ENCODE data around the gene NDST1. TPM values are rescaled to one million over a fixed set of nuclear protein-coding genes. Genes with fewer than 3 reads are reported as not detected.

The NDST1 gene
- total RNA-seq, 1 experiment from 2014 or later: 8.4 TPM

- H3K4me1 ChIP-seq (ENCODE audit: low read length): no peaks in the 10 kb centered on the region
- peaks cover 51% of the 10 kb centered on the region for H4K20me1 ChIP-seq (ENCODE audit: insufficient read depth, low read depth, low read length)
- H3K9me2 ChIP-seq (replicated peaks; ENCODE audit: insufficient read depth, low read length): no peaks in the 10 kb centered on the region
- no peak overlapping the region for H3K27ac ChIP-seq (ENCODE audit: low read length)
- H3K9me3 ChIP-seq (ENCODE audit: low read length): no peaks in the 10 kb centered on the region
- no peak overlapping the region for H3K4me2 ChIP-seq (ENCODE audit: low read depth, low read length, poor library complexity, severe bottlenecking)
- no peak for DNase-seq
- H3K27me3 ChIP-seq (ENCODE audit: low read length): no peaks in the 10 kb centered on the region
- no peak overlapping the region for H3K4me3 ChIP-seq (ENCODE audit: low read length)
- no peaks in the 10 kb centered on the region for H3K79me2 ChIP-seq (ENCODE audit: low read length)
- no peak overlapping the region for H2AFZ ChIP-seq (ENCODE audit: low read length)
- no peaks in the 10 kb centered on the region for H3K36me3 ChIP-seq (ENCODE audit: insufficient read depth, low read length)
- no peak overlapping the region for H3K9ac ChIP-seq (ENCODE audit: low read length)
Observed at GRCh38 chr5:150506571-150507473, 1.1 kb upstream of the NDST1 start.

GRCh38 chr5:150508277-150508640 lies 328 bp downstream of the NDST1 start:
- Histone ChIP-seq H3K4me1 (ENCODE audit: low read length) (no peaks in the 10 kb centered on the region), H4K20me1 (ENCODE audit: insufficient read depth, low read depth, low read length) (peaks cover 40% of the 10 kb centered on the region), H3K4me2 (ENCODE audit: low read depth, low read length, poor library complexity, severe bottlenecking) (no peak overlapping the region), H3K27ac (ENCODE audit: low read length) (no peak overlapping the region), H3K79me2 (ENCODE audit: low read length) (no peaks in the 10 kb centered on the region), H3K27me3 (ENCODE audit: low read length) (no peaks in the 10 kb centered on the region), H3K9ac (ENCODE audit: low read length) (no peak overlapping the region), H3K9me3 (ENCODE audit: low read length) (no peaks in the 10 kb centered on the region), H3K36me3 (ENCODE audit: insufficient read depth, low read length) (no peaks in the 10 kb centered on the region), H2AFZ (ENCODE audit: low read length) (no peak overlapping the region), H3K9me2 (replicated peaks; ENCODE audit: insufficient read depth, low read length) (no peaks in the 10 kb centered on the region), H3K4me3 (ENCODE audit: low read length) (no peak overlapping the region)
- no peak for DNase-seq

- H3K4me2 ChIP-seq (ENCODE audit: low read depth, low read length, poor library complexity, severe bottlenecking): no peak overlapping the region
- no peaks in the 10 kb centered on the region for H3K9me3 ChIP-seq (ENCODE audit: low read length)
- H2AFZ ChIP-seq (ENCODE audit: low read length): no peak overlapping the region
- no peak overlapping the region for H3K4me3 ChIP-seq (ENCODE audit: low read length)
- no peaks in the 10 kb centered on the region for H3K4me1 ChIP-seq (ENCODE audit: low read length)
- no peaks in the 10 kb centered on the region for H3K27me3 ChIP-seq (ENCODE audit: low read length)
- H4K20me1 ChIP-seq (ENCODE audit: insufficient read depth, low read depth, low read length): peaks cover 38% of the 10 kb centered on the region
- no peak overlapping the region for H3K27ac ChIP-seq (ENCODE audit: low read length)
- no peak overlapping the region for H3K9ac ChIP-seq (ENCODE audit: low read length)
- DNase-seq: no peak
- H3K9me2 ChIP-seq (replicated peaks; ENCODE audit: insufficient read depth, low read length): no peaks in the 10 kb centered on the region
- H3K36me3 ChIP-seq (ENCODE audit: insufficient read depth, low read length): no peaks in the 10 kb centered on the region
- H3K79me2 ChIP-seq (ENCODE audit: low read length): no peaks in the 10 kb centered on the region
Observed at GRCh38 chr5:150508828-150509227, 897 bp downstream of the NDST1 start.

GRCh38 chr5:150509992-150510391 lies 2.1 kb downstream of the NDST1 start:
- DNase-seq: no peak
- no peaks in the 10 kb centered on the region for H3K36me3 ChIP-seq (ENCODE audit: insufficient read depth, low read length)
- H3K79me2 ChIP-seq (ENCODE audit: low read length): no peaks in the 10 kb centered on the region

GRCh38 chr5:150510460-150511263 lies 2.7 kb downstream of the NDST1 start:
- Histone ChIP-seq H3K9ac (ENCODE audit: low read length) (no peak overlapping the region), H2AFZ (ENCODE audit: low read length) (no peak overlapping the region), H3K4me3 (ENCODE audit: low read length) (no peak overlapping the region), H3K27ac (ENCODE audit: low read length) (no peak overlapping the region), H3K4me1 (ENCODE audit: low read length) (no peaks in the 10 kb centered on the region), H3K27me3 (ENCODE audit: low read length) (no peaks in the 10 kb centered on the region), H4K20me1 (ENCODE audit: insufficient read depth, low read depth, low read length) (peaks cover 29% of the 10 kb centered on the region), H3K4me2 (ENCODE audit: low read depth, low read length, poor library complexity, severe bottlenecking) (no peak overlapping the region), H3K9me2 (replicated peaks; ENCODE audit: insufficient read depth, low read length) (no peaks in the 10 kb centered on the region), H3K36me3 (ENCODE audit: insufficient read depth, low read length) (no peaks in the 10 kb centered on the region), H3K79me2 (ENCODE audit: low read length) (no peaks in the 10 kb centered on the region), H3K9me3 (ENCODE audit: low read length) (no peaks in the 10 kb centered on the region)
- no peak for DNase-seq

More at GRCh38 chr5:150509992-150510391, 2.1 kb downstream of the NDST1 start:
- Histone ChIP-seq H3K9me3 (ENCODE audit: low read length) (no peaks in the 10 kb centered on the region), H3K4me3 (ENCODE audit: low read length) (no peak overlapping the region), H3K9me2 (replicated peaks; ENCODE audit: insufficient read depth, low read length) (no peaks in the 10 kb centered on the region), H3K4me1 (ENCODE audit: low read length) (no peaks in the 10 kb centered on the region), H3K27ac (ENCODE audit: low read length) (no peak overlapping the region), H2AFZ (ENCODE audit: low read length) (no peak overlapping the region), H4K20me1 (ENCODE audit: insufficient read depth, low read depth, low read length) (peaks cover 29% of the 10 kb centered on the region), H3K27me3 (ENCODE audit: low read length) (no peaks in the 10 kb centered on the region), H3K4me2 (ENCODE audit: low read depth, low read length, poor library complexity, severe bottlenecking) (no peak overlapping the region), H3K9ac (ENCODE audit: low read length) (no peak overlapping the region)

- Histone ChIP-seq H3K9me2 (replicated peaks; ENCODE audit: insufficient read depth, low read length) (no peaks in the 10 kb centered on the region), H4K20me1 (ENCODE audit: insufficient read depth, low read depth, low read length) (peaks cover 22% of the 10 kb centered on the region), H2AFZ (ENCODE audit: low read length) (no peak overlapping the region), H3K9ac (ENCODE audit: low read length) (no peak overlapping the region), H3K4me3 (ENCODE audit: low read length) (no peak overlapping the region), H3K27me3 (ENCODE audit: low read length) (no peaks in the 10 kb centered on the region), H3K4me2 (ENCODE audit: low read depth, low read length, poor library complexity, severe bottlenecking) (no peak overlapping the region), H3K4me1 (ENCODE audit: low read length) (no peaks in the 10 kb centered on the region), H3K27ac (ENCODE audit: low read length) (no peak overlapping the region), H3K36me3 (ENCODE audit: insufficient read depth, low read length) (no peaks in the 10 kb centered on the region), H3K79me2 (ENCODE audit: low read length) (no peaks in the 10 kb centered on the region), H3K9me3 (ENCODE audit: low read length) (no peaks in the 10 kb centered on the region)
- DNase-seq: no peak
Observed at GRCh38 chr5:150511578-150512367, 3.8 kb downstream of the NDST1 start.

GRCh38 chr5:150512368-150512747 lies 4.4 kb downstream of the NDST1 start:
- no peak overlapping the region for H3K4me2 ChIP-seq (ENCODE audit: low read depth, low read length, poor library complexity, severe bottlenecking)
- no peaks in the 10 kb centered on the region for H3K79me2 ChIP-seq (ENCODE audit: low read length)
- H4K20me1 ChIP-seq (ENCODE audit: insufficient read depth, low read depth, low read length): peaks cover 16% of the 10 kb centered on the region

More at GRCh38 chr5:150512368-150512747, 4.4 kb downstream of the NDST1 start:
- Histone ChIP-seq H3K4me3 (ENCODE audit: low read length) (no peak overlapping the region), H3K9ac (ENCODE audit: low read length) (no peak overlapping the region), H3K36me3 (ENCODE audit: insufficient read depth, low read length) (no peaks in the 10 kb centered on the region), H3K9me3 (ENCODE audit: low read length) (no peaks in the 10 kb centered on the region), H3K27ac (ENCODE audit: low read length) (no peak overlapping the region), H2AFZ (ENCODE audit: low read length) (no peak overlapping the region), H3K9me2 (replicated peaks; ENCODE audit: insufficient read depth, low read length) (no peaks in the 10 kb centered on the region), H3K27me3 (ENCODE audit: low read length) (no peaks in the 10 kb centered on the region), H3K4me1 (ENCODE audit: low read length) (no peaks in the 10 kb centered on the region)
- no peak for DNase-seq

Measured in Karpas-422 (cell line).